Central memory CD4-positive, alpha-beta T cell (primary cell): ENCODE data around the gene CANX.
"Not testable (repeated sequence)": the region's sequence is repeated elsewhere in the genome, so short reads cannot be mapped to it uniquely, and the experiment has no call there.

ENCODE experiments used
- DNase-seq: peaks from one replicate; pipeline ENCODE4 v3.0.0; 2022

The CANX gene

GRCh38 chr5:179699616-179700237 is 960 bp downstream of the CANX start:
- DNase-seq = peak; percentile 21

GRCh38 chr5:179700401-179700918 is 1.7 kb downstream of the CANX start:
- DNase-seq = no peak

GRCh38 chr5:179716286-179716685 is 17.5 kb downstream of the CANX start:
- DNase-seq = no peak

GRCh38 chr5:179720222-179720621 is 21.5 kb downstream of the CANX start:
- no peak for DNase-seq

- DNase-seq = no peak
These were observed 25.4 kb downstream of the CANX start for GRCh38 chr5:179724163-179724562.

GRCh38 chr5:179727106-179727505 is 28.3 kb downstream of the CANX start:
- DNase-seq = no peak

GRCh38 chr5:179729303-179729702 is 30.5 kb downstream of the CANX start:
- DNase-seq = no peak

- DNase-seq = no peak
These were observed 31.0 kb downstream of the CANX start for GRCh38 chr5:179729727-179730126.

- DNase-seq = no peak
These were observed 31.6 kb downstream of the CANX start for GRCh38 chr5:179730356-179730755.

- DNase-seq = no peak
These were observed 32.1 kb downstream of the CANX start for GRCh38 chr5:179730852-179731251.

- no peak for DNase-seq
These were observed 33.1 kb downstream of the CANX start for GRCh38 chr5:179731791-179732411.

GRCh38 chr5:179732412-179732917 is 33.7 kb downstream of the CANX start, which contains the start of gene MAML1:
Gene MAML1 (plus strand): TSS chr5:179732822. CDS start chr5:179733113, 291 bp downstream.
- DNase-seq = peak; percentile 99

GRCh38 chr5:179732918-179733771 is 34.4 kb downstream of the CANX start:
- DNase-seq = no peak

GRCh38 chr5:179733772-179734126 is 35.0 kb downstream of the CANX start:
- DNase-seq = peak; percentile 5

GRCh38 chr5:179734536-179735164 is 35.9 kb downstream of the CANX start:
- DNase-seq = no peak

GRCh38 chr5:179738742-179739141 is 40.0 kb downstream of the CANX start:
- no peak for DNase-seq

GRCh38 chr5:179744106-179744505 is 45.3 kb downstream of the CANX start:
- DNase-seq = not testable (repeated sequence)

GRCh38 chr5:179746872-179747271 is 48.1 kb downstream of the CANX start:
- DNase-seq = no peak

- no peak for DNase-seq
These were observed 49.0 kb downstream of the CANX start for GRCh38 chr5:179747811-179748210.

GRCh38 chr5:179749857-179750508 is 51.2 kb downstream of the CANX start:
- DNase-seq = no peak

- no peak for DNase-seq
These were observed 55.2 kb downstream of the CANX start for GRCh38 chr5:179753971-179754370.

GRCh38 chr5:179755022-179755421 is 56.3 kb downstream of the CANX start:
- DNase-seq = no peak
